ENCODE measurements around the gene FAM20C. TPM values are rescaled to one million over a fixed set of nuclear protein-coding genes. Genes with fewer than 3 reads are reported as not detected.
A peak's percentile ranks its signal among the peaks of the same experiment; 100 is the strongest.

FAM20C gene
- total RNA-seq, 1 donor from 2014 or later = 22.2 TPM

DNA sequence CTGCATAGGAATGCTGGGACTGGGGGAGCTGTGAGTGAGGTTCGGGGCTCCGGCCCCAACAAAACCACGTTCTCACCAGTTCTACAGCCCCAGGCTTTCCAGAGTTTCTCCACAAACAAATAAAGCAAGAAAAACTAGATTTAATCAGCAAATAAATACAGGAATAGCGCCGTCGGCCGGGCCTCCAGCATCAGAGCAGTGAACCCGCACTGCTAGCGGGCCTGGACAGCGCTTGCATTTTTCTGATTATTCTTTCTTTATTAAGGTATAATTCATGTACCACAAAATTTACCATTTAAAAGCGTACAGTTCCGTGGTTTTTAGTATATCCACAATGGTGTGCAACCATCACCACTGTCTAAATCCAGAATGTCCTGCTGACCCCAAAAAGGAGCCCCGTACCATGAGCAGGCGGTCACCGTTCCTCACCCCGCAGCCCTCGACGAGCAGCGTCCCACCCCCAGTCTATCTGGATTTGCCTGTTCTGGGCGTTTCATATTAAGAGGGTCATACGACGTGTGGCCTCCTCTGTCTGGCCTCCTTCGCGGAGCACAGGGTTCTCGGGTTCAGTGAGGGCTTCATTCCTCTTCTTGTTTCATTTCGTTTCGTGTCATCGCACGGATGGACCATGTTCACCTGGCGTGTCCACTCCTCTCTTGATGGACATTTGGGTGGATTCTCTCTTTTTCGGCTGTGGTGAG lies 62.1 kb downstream of the FAM20C start:
- H3K27ac ChIP-seq (replicated peaks) = no peak overlapping the region
- DNase-seq = no peak
- intact Hi-C loops (cut with micrococcal nuclease) = no loop called here

DNA sequence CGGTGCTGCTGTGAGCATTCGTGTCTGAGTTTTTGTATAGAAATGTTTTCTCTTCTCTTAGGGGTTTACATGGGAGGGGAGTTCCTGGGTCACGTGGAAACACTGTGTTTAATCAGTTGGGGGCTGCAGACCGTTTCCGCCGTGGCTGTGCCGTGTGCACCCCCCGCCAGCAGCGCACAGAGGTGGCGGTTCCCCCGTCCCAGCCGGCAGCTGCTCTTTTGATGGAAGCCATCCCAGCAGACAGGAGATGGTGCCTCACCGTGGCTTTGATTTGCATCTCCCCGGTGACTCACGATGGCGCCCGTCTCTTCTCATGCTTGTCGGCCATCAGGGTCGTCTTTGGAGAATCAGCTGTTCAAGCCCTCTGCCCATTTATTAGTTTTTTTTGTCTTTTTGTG lies 62.7 kb downstream of the FAM20C start:
- no peak overlapping the region for H3K27ac ChIP-seq (replicated peaks)
- peaks cover 89% of the 10 kb centered on the region for H3K36me3 ChIP-seq
- intact Hi-C loops (cut with micrococcal nuclease) = no loop called here
- H3K4me1 ChIP-seq = no peaks in the 10 kb centered on the region
- TF ChIP-seq, protein P1, sequence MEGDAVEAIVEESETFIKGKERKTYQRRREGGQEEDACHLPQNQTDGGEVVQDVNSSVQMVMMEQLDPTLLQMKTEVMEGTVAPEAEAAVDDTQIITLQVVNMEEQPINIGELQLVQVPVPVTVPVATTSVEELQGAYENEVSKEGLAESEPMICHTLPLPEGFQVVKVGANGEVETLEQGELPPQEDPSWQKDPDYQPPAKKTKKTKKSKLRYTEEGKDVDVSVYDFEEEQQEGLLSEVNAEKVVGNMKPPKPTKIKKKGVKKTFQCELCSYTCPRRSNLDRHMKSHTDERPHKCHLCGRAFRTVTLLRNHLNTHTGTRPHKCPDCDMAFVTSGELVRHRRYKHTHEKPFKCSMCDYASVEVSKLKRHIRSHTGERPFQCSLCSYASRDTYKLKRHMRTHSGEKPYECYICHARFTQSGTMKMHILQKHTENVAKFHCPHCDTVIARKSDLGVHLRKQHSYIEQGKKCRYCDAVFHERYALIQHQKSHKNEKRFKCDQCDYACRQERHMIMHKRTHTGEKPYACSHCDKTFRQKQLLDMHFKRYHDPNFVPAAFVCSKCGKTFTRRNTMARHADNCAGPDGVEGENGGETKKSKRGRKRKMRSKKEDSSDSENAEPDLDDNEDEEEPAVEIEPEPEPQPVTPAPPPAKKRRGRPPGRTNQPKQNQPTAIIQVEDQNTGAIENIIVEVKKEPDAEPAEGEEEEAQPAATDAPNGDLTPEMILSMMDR (IDR thresholded peaks at IDR 0.05; ENCODE audit: borderline replicate concordance) = no peak
- no peaks in the 10 kb centered on the region for H3K9me3 ChIP-seq (replicated peaks)
- no peak overlapping the region for H3K4me3 ChIP-seq
- H3K27me3 ChIP-seq (ENCODE audit: low read depth) = no peaks in the 10 kb centered on the region
- no peak for DNase-seq

More for the DNA sequence above, 62.1 kb downstream of the FAM20C start:
- no peaks in the 10 kb centered on the region for H3K27me3 ChIP-seq (ENCODE audit: low read depth)
- no peak overlapping the region for H3K4me3 ChIP-seq
- TF ChIP-seq, protein P1 (IDR thresholded peaks at IDR 0.05; ENCODE audit: borderline replicate concordance) = no peak
- H3K4me1 ChIP-seq = no peaks in the 10 kb centered on the region
- H3K36me3 ChIP-seq = peaks cover 89% of the 10 kb centered on the region
- no peaks in the 10 kb centered on the region for H3K9me3 ChIP-seq (replicated peaks)

DNA sequence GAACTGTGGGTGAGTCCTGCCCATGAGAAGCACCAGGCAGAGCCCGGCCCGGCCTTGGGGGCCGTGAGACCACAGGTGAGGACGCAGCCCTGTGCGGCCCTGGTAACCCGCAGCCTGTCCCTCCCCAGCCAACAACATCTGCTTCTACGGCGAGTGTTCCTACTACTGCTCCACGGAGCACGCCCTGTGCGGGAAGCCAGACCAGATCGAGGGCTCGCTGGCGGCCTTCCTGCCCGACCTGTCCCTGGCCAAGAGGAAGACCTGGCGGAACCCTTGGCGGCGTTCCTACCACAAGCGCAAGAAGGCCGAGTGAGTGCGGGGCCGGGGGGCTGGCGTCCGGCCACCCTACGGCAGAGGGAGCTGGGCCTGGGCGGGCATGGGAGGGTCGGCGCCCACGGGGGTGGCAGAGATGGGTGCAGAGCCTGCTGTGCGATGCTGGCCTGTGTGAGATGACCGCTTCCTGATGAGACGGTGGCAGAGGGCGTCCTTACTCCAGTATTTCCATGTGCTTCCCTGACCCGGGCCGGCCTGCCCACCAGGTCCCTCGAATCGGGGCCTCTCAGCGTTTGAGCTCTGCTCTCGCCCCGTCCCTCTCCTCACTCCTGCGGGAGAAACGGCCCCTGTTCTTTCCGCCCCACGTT lies 63.5 kb downstream of the FAM20C start:
- no peaks in the 10 kb centered on the region for H3K27me3 ChIP-seq (ENCODE audit: low read depth)
- no peak overlapping the region for H3K4me3 ChIP-seq
- intact Hi-C loops (cut with micrococcal nuclease) = no loop called here
- peaks cover 89% of the 10 kb centered on the region for H3K36me3 ChIP-seq
- no peaks in the 10 kb centered on the region for H3K4me1 ChIP-seq
- no peak for DNase-seq
- H3K9me3 ChIP-seq (replicated peaks) = no peaks in the 10 kb centered on the region
- TF ChIP-seq, protein P1 (IDR thresholded peaks at IDR 0.05; ENCODE audit: borderline replicate concordance) = no peak
- no peak overlapping the region for H3K27ac ChIP-seq (replicated peaks)

DNA sequence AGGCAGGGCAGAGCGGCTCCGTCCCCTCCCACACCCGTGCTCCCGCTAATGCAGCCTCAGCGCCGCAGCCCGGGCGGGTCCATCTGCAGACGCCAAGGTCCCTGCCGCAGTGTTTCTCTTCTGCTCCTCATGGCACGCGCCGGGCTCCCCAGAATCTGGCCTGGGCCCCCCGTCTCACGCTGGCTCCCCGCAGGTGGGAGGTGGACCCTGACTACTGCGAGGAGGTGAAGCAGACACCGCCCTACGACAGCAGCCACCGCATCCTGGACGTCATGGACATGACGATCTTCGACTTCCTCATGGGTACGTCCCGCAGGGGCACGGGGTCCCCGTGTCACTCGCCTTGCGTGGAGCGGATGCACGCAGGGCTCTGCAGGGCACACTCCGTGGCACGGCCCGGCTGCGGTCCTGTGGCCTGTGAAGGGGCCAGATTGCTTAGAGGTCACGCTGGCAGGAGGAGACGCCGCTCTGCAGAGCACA lies 64.1 kb downstream of the FAM20C start:
- Histone ChIP-seq H3K9me3 (replicated peaks) (no peaks in the 10 kb centered on the region), H3K4me1 (no peaks in the 10 kb centered on the region), H3K27ac (replicated peaks) (no peak overlapping the region), H3K4me3 (no peak overlapping the region), H3K36me3 (peaks cover 89% of the 10 kb centered on the region), H3K27me3 (ENCODE audit: low read depth) (no peaks in the 10 kb centered on the region)
- DNase-seq = peak; percentile 10
- TF ChIP-seq, protein P1 (IDR thresholded peaks at IDR 0.05; ENCODE audit: borderline replicate concordance) = no peak
- intact Hi-C loops (cut with micrococcal nuclease) = no loop called here

DNA sequence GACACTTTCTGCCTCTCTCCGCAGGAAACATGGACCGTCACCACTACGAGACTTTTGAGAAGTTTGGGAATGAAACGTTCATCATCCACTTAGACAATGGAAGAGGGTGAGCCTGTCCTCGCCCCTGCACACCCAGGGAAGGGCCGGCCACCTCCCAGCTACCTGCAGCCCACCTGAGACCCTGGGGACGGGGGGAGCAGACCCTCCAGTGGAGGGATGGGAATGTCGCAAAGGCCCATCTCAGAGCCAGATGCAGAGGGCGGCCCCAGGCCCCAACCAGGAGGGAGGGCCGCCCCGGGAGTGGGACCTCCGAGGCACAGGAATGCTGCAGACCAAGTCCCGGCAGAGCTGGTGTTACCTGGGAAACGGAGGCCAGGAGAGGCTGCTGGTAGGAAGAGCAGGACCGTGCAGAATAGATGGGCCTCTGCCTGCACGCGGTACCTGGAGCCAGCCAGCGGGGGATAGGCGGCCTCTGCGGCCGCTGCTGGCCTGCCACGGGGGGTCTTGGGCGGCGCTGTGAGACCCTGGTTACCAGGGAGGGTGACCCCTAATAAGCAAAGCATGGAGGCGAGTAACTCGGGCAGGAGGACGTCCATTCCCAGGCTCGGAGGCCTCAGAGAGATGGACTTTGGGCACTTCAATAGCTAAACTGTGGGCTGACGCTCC lies 64.7 kb downstream of the FAM20C start:
- TF ChIP-seq, protein P1 (IDR thresholded peaks at IDR 0.05; ENCODE audit: borderline replicate concordance) = no peak
- H3K27ac ChIP-seq (replicated peaks) = no peak overlapping the region
- peaks cover 85% of the 10 kb centered on the region for H3K36me3 ChIP-seq
- intact Hi-C loops (cut with micrococcal nuclease) = no loop called here
- no peaks in the 10 kb centered on the region for H3K27me3 ChIP-seq (ENCODE audit: low read depth)
- H3K4me3 ChIP-seq = no peak overlapping the region
- H3K4me1 ChIP-seq = no peaks in the 10 kb centered on the region
- H3K9me3 ChIP-seq (replicated peaks) = no peaks in the 10 kb centered on the region
- peak; percentile 4 for DNase-seq

Measured in left ventricle myocardium inferior (tissue), 1 donor.